NOMO-1 treated with DMSO at 0.1 percent for 48 hours (cell line): ENCODE data around the gene CAPN10.

ENCODE experiments used
- DNase-seq: peaks from one replicate; lab custom pipeline; 2025; ENCODE audit not compliant: unreplicated experiment; lab: John Stamatoyannopoulos, UW

CAPN10 gene

GRCh38 chr2:240588669-240589068, 2.1 kb downstream of the CAPN10 start:
- no peak for DNase-seq

- DNase-seq, result no peak
Observed at GRCh38 chr2:240589375-240589774, 2.8 kb downstream of the CAPN10 start.

- no peak for DNase-seq
Observed at GRCh38 chr2:240589850-240590525, 3.5 kb downstream of the CAPN10 start.

DNA sequence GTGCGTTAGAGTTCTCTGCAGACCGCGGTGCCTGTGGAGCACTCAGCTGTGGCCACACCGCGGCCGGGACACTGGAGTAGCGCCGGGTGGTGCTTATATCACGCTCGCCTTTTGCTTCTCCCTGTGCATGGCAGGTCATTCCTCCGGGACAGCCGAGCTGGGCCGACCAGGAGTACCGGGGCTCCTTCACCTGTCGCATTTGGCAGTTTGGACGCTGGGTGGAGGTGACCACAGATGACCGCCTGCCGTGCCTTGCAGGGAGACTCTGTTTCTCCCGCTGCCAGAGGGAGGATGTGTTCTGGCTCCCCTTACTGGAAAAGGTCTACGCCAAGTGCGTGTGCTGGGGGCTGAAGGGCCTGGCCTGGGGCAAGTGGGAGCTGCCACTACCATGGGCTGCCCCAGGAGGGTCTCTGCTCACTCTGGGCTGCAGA, 4.2 kb downstream of the CAPN10 start:
- DNase-seq, result no peak

DNA sequence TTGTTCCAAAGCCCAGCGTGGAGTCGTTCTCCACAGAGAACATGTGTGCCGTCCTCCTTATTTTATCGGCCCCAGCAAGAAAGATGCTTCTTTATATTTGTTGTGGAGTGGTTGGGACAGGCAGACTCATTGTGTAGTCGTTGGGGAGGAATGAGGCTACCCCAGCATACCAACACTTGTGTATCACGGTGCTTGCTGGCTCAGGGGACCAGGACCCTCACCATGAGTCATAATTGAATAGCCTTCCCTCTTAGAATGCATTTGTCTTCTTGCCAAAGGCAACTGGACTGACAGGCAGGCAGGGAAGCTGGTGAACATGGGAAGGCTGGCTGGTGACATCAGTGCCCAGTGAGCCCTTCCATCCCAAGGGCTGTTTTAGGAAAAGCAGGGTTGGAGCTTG, 4.7 kb downstream of the CAPN10 start:
- no peak for DNase-seq

DNA sequence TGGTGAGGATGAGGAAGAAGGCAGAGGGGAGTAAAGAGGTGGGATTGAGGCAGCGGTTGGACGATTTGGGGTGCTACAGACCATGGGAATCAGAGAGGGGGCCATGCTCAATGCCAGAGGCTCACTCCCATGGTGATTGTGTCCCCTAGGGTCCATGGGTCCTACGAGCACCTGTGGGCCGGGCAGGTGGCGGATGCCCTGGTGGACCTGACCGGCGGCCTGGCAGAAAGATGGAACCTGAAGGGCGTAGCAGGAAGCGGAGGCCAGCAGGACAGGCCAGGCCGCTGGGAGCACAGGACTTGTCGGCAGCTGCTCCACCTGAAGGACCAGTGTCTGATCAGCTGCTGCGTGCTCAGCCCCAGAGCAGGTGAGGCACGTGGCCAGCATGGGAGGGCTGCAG, 5.2 kb downstream of the CAPN10 start:
- DNase-seq, result no peak

- no peak for DNase-seq
Observed at GRCh38 chr2:240593026-240593702, 6.6 kb downstream of the CAPN10 start.

- DNase-seq, result no peak
Observed at GRCh38 chr2:240593703-240594451, 7.3 kb downstream of the CAPN10 start.

GRCh38 chr2:240594511-240595380, 8.2 kb downstream of the CAPN10 start:
- DNase-seq, result no peak

DNA sequence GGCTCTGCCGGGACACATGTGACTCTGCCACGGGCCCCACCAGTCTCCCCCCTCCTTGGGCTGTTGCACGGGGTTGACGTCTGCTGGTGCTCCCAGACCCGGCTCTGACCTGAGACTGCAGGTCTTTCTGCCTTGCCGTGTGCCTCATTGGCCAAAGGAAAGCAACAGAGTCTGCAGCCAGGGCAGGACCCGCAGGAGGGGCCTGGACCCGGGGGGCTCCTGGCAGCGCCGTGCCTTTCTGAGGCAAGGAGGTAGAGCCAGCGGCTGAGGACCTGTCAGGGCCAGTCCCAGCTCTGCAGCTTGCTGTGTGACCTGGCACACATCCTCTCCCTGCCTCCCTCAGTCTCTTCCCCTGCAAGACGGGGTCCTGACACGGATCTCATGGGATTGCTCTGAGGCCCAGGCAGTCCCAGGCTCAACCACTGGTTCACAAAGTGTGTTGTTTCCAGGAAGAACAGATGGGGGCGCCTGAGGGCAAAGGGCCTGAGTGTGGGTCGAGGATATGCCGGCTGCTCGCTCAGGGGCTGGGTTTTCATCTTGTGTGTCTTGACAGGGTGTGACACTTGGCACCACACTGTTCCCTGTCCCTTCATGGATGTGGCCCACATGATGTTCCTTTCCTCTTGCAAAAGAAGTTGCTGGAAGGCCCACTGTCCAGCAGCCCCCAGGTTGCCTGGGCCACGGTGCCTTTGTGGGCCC, 9.0 kb downstream of the CAPN10 start:
- DNase-seq, result peak; percentile 26

DNA sequence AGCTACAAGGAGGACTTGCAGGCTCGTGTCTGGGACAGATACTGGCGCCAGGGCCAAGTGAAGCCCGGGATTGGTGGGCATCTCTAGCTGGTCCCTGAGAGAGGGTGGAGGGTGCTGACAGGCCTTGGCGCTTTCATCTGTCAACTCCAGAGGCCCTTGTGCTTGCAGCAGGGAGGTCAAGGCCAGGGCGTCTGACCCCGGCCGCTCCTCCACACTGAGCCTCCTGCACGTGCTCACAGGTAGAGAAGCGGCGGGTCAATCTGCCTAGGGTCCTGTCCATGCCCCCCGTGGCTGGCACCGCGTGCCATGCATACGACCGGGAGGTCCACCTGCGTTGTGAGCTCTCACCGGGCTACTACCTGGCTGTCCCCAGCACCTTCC, 9.5 kb downstream of the CAPN10 start:
- no peak for DNase-seq

GRCh38 chr2:240596491-240596931, 10.0 kb downstream of the CAPN10 start:
- DNase-seq, result no peak

GRCh38 chr2:240597054-240597418, 10.5 kb downstream of the CAPN10 start:
- no peak for DNase-seq

- DNase-seq, result no peak
Observed at GRCh38 chr2:240597419-240598181, 11.1 kb downstream of the CAPN10 start.

GRCh38 chr2:240598311-240598911, 11.9 kb downstream of the CAPN10 start:
- no peak for DNase-seq

- no peak for DNase-seq
Observed at GRCh38 chr2:240599141-240599583, 12.6 kb downstream of the CAPN10 start.

GRCh38 chr2:240600451-240600961, 14.0 kb downstream of the CAPN10 start:
- no peak for DNase-seq

DNA sequence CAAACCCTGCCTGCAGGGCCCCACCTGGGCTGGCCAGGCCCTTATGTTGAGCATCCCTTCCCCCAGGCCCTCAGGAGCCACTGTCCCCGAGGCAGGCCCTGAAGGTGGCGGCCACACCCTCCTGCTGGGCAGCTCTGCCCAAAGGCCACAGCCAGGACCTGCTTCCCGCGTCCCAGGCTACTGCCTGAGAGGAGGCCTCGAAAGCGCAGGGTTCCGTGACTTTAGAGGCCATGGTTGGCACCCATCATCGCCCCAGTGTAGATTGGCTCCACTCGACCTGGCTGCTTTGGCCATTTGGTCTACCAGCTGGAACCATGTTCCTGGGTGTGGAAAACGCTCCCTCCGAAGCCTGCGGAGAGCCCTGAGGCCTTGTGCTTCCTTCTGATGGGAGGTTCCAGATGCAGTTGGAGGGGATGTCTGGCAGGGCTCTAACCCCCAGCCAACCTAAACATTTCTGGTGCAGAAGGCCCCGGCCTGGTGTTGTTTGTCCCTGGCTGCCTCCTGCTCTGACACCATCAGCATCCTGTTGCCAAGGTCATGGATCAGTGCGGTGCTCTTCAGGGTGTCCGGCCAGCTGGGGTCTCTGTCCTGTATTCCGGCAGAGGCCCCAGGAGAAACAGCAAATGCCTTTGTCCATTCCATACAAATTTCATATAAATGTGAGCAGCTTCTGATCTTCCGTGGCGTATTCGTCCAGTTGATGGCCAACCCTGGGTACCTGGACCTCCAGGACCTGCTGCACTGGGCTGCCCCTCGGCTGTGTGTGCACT, 14.7 kb downstream of the CAPN10 start:
- no peak for DNase-seq
